HEK293 (cell line): ENCODE measurements around the gene PDE4D.
A peak's percentile ranks its signal among the peaks of the same experiment; 100 is the strongest.

Experiments
- CTCF ChIA-PET: fragments of 350-600 bp; formaldehyde crosslinking; extraction: SDS; loops from one replicate; lab custom pipeline; 2021; ENCODE audit warnings: antibody characterized with exemption; lab: Yijun Ruan, JAX
- POLR2A ChIA-PET: fragments of 300-600 bp; formaldehyde crosslinking; extraction: SDS; loops from one replicate; lab custom pipeline; 2020; ENCODE audit warnings: antibody characterized with exemption, inconsistent platforms; lab: Yijun Ruan, JAX
- H3K27ac ChIP-seq: fragments of 200-500 bp; sonication (Bioruptor generic); 2 replicates; pipeline ENCODE4 v1.5.1; 2014; ENCODE audit warnings: low read depth, low read length, control low read depth, inconsistent platforms; ENCODE audit errors: extremely low read depth
- H3K36me3 ChIP-seq, 2 experiments: fragments of 200-500 bp in 1 of 2; sonication (Bioruptor generic) in 1 of 2; 1 replicate in 1 of 2; 2 replicates in 1 of 2; pipeline ENCODE4 v1.5.1; 2014 to 2017; ENCODE audit warnings: inconsistent platforms in 2 of 2, low read length in 2 of 2; ENCODE audit not compliant: control insufficient read depth in 2 of 2, insufficient read depth in 1 of 2
- H3K4me1 ChIP-seq: fragments of 200-500 bp; sonication (Bioruptor generic); 2 replicates; pipeline ENCODE4 v1.5.1; 2014; ENCODE audit warnings: mild to moderate bottlenecking, low read length, inconsistent platforms; ENCODE audit not compliant: control insufficient read depth, insufficient read depth
- H3K4me3 ChIP-seq: 2 replicates; pipeline ENCODE4 v1.5.1; 2011; ENCODE audit warnings: low read depth, mild to moderate bottlenecking, control low read depth, low read length, moderate library complexity
- H3K9me3 ChIP-seq: fragments of 200-500 bp; sonication (Bioruptor generic); 2 replicates; pipeline ENCODE4 v1.5.1; 2014; ENCODE audit warnings: low read depth, low read length, inconsistent platforms; ENCODE audit not compliant: control insufficient read depth, insufficient read depth
- BCL11B ChIP-seq: fragments of 450-650 bp; formaldehyde crosslinking; IDR thresholded peaks from 2 replicates; pipeline ENCODE4 v1.5.1; 2016; ENCODE audit warnings: low read depth, missing biosample characterization, missing genetic modification characterization
- PRDM1 ChIP-seq: fragments of 450-650 bp; formaldehyde crosslinking; IDR thresholded peaks from 2 replicates; pipeline ENCODE4; 2016; ENCODE audit warnings: missing biosample characterization, missing genetic modification characterization
- PRDM10 ChIP-seq: fragments of 450-650 bp; formaldehyde crosslinking; IDR thresholded peaks from 2 replicates; pipeline ENCODE4 v1.5.1; 2016; ENCODE audit warnings: missing biosample characterization, missing genetic modification characterization
- PRDM6 ChIP-seq: fragments of 450-650 bp; formaldehyde crosslinking; IDR thresholded peaks from 2 replicates; pipeline ENCODE4 v1.5.1; 2017; ENCODE audit warnings: missing biosample characterization, missing genetic modification characterization
- SCRT2 ChIP-seq: fragments of 450-650 bp; formaldehyde crosslinking; IDR thresholded peaks from 2 replicates; pipeline ENCODE4 v1.5.1; 2016; ENCODE audit warnings: missing biosample characterization, missing genetic modification characterization
- TSHZ1 ChIP-seq: fragments of 450-650 bp; formaldehyde crosslinking; IDR thresholded peaks from 2 replicates; pipeline ENCODE4 v1.5.1; 2016; ENCODE audit warnings: missing biosample characterization, missing genetic modification characterization, borderline replicate concordance
- WT1 ChIP-seq: fragments of 450-650 bp; formaldehyde crosslinking; IDR thresholded peaks from 2 replicates; pipeline ENCODE4 v1.5.1; 2016; ENCODE audit warnings: missing biosample characterization, missing genetic modification characterization
- ZBTB1 ChIP-seq: fragments of 450-650 bp; formaldehyde crosslinking; IDR thresholded peaks from 2 replicates; pipeline ENCODE4 v1.5.1; 2016; ENCODE audit warnings: missing biosample characterization, missing genetic modification characterization
- ZBTB17 ChIP-seq: fragments of 450-650 bp; formaldehyde crosslinking; IDR thresholded peaks from 2 replicates; pipeline ENCODE4 v1.5.1; 2016; ENCODE audit warnings: missing biosample characterization, missing genetic modification characterization
- ZBTB49 ChIP-seq: fragments of 450-650 bp; formaldehyde crosslinking; IDR thresholded peaks from 2 replicates; pipeline ENCODE4 v1.5.1; 2016; ENCODE audit warnings: missing biosample characterization, missing genetic modification characterization, low read depth
- ZBTB7A ChIP-seq: fragments of 450-650 bp; formaldehyde crosslinking; IDR thresholded peaks from 2 replicates; pipeline ENCODE4 v1.5.1; 2016; ENCODE audit warnings: low read depth, missing biosample characterization, missing genetic modification characterization
- ZEB2 ChIP-seq: fragments of 450-650 bp; formaldehyde crosslinking; IDR thresholded peaks from 2 replicates; pipeline ENCODE4 v1.5.1; 2016; ENCODE audit warnings: missing biosample characterization, missing genetic modification characterization
- ZFP69B ChIP-seq: fragments of 450-650 bp; formaldehyde crosslinking; IDR thresholded peaks from 2 replicates; pipeline ENCODE4 v1.5.1; 2016; ENCODE audit warnings: missing biosample characterization, missing genetic modification characterization
- ZNF140 ChIP-seq: fragments of 450-650 bp; formaldehyde crosslinking; IDR thresholded peaks from 2 replicates; pipeline ENCODE4 v1.5.1; 2016; ENCODE audit warnings: missing biosample characterization, missing genetic modification characterization
- ZNF16 ChIP-seq: fragments of 450-650 bp; formaldehyde crosslinking; IDR thresholded peaks from 2 replicates; pipeline ENCODE4 v1.5.1; 2016; ENCODE audit warnings: low read depth, missing biosample characterization, missing genetic modification characterization
- ZNF184 ChIP-seq: fragments of 450-650 bp; IDR thresholded peaks from 2 replicates; pipeline ENCODE4 v1.5.1; 2018; ENCODE audit warnings: missing biosample characterization, mild to moderate bottlenecking, missing genetic modification characterization
- ZNF274 ChIP-seq, 2 experiments: fragments of 200-500 bp in 1 of 2; fragments of 450-650 bp in 1 of 2; sonication (Bioruptor generic) in 1 of 2; formaldehyde crosslinking in 1 of 2; IDR thresholded peaks; 2 replicates each; pipeline versions ENCODE4 v1.5.1 to v1.6.1; 2014 to 2016; ENCODE audit warnings: borderline replicate concordance in 1 of 2, inconsistent platforms in 1 of 2, low read length in 1 of 2, missing biosample characterization in 1 of 2, missing genetic modification characterization in 1 of 2
- ZNF292 ChIP-seq: fragments of 450-650 bp; formaldehyde crosslinking; IDR thresholded peaks from 2 replicates; pipeline ENCODE4 v1.5.1; 2016; ENCODE audit warnings: low read depth, missing biosample characterization, missing genetic modification characterization, borderline replicate concordance
- ZNF366 ChIP-seq: fragments of 450-650 bp; formaldehyde crosslinking; conservative IDR thresholded peaks from 2 replicates; pipeline ENCODE4 v1.5.1; 2016; ENCODE audit warnings: missing biosample characterization, missing genetic modification characterization
- ZNF473 ChIP-seq: fragments of 450-650 bp; formaldehyde crosslinking; IDR thresholded peaks from 2 replicates; pipeline ENCODE4 v1.5.1; 2017; ENCODE audit warnings: missing biosample characterization, missing genetic modification characterization
- ZNF548 ChIP-seq: fragments of 450-650 bp; formaldehyde crosslinking; IDR thresholded peaks from 2 replicates; pipeline ENCODE4 v1.5.1; 2016; ENCODE audit warnings: missing biosample characterization, missing genetic modification characterization
- ZNF549 ChIP-seq: fragments of 450-650 bp; IDR thresholded peaks from 2 replicates; pipeline ENCODE4 v1.5.1; 2018; ENCODE audit warnings: missing biosample characterization, missing genetic modification characterization, mild to moderate bottlenecking, inconsistent platforms, moderate library complexity
- ZNF585B ChIP-seq: fragments of 450-650 bp; formaldehyde crosslinking; IDR thresholded peaks from 2 replicates; pipeline ENCODE4 v1.5.1; 2016; ENCODE audit warnings: missing biosample characterization, missing genetic modification characterization
- ZNF600 ChIP-seq: fragments of 450-650 bp; formaldehyde crosslinking; IDR thresholded peaks from 2 replicates; pipeline ENCODE4 v1.5.1; 2016; ENCODE audit warnings: missing biosample characterization, missing genetic modification characterization
- ZNF623 ChIP-seq: fragments of 450-650 bp; formaldehyde crosslinking; IDR thresholded peaks from 2 replicates; pipeline ENCODE4 v1.5.1; 2016; ENCODE audit warnings: missing biosample characterization, missing genetic modification characterization
- ZNF624 ChIP-seq: fragments of 450-650 bp; formaldehyde crosslinking; IDR thresholded peaks from 2 replicates; pipeline ENCODE4 v1.5.1; 2017; ENCODE audit warnings: missing biosample characterization, missing genetic modification characterization
- ZNF664 ChIP-seq: fragments of 450-650 bp; formaldehyde crosslinking; IDR thresholded peaks from 2 replicates; pipeline ENCODE4 v1.5.1; 2016; ENCODE audit warnings: missing biosample characterization, missing genetic modification characterization
- ZNF670 ChIP-seq: fragments of 450-650 bp; formaldehyde crosslinking; IDR thresholded peaks from 2 replicates; pipeline ENCODE4 v1.5.1; 2016; ENCODE audit warnings: missing biosample characterization, missing genetic modification characterization, low read depth
- ZNF707 ChIP-seq: fragments of 450-650 bp; formaldehyde crosslinking; IDR thresholded peaks from 2 replicates; pipeline ENCODE4 v1.5.1; 2016; ENCODE audit warnings: missing biosample characterization, missing genetic modification characterization

The PDE4D gene

GRCh38 chr5:59206132-59206581 is 687.4 kb downstream of the PDE4D start:
- ChIA-PET POLR2A (no interaction called here), CTCF (no interaction called here)
- no peaks in the 10 kb centered on the region for H3K9me3 ChIP-seq
- H3K27ac ChIP-seq = no peak overlapping the region
- H3K4me1 ChIP-seq = peaks cover 14% of the 10 kb centered on the region
- H3K36me3 ChIP-seq = no peaks in the 10 kb centered on the region
- no peak overlapping the region for H3K4me3 ChIP-seq
- TF ChIP-seq ZBTB49 (tag by site-specific recombination) (no peak), BCL11B (no peak), ZNF585B (tag by site-specific recombination) (no peak), ZEB2 (tag by site-specific recombination) (0 out of 2 replicates have a peak, but pooled peaks have one; percentile 26), PRDM6 (peak; percentile 35; the same call in 1 of the 2 replicates), ZNF664 (tag by site-specific recombination) (peak; percentile 37; the same call in 1 of the 2 replicates), ZNF140 (tag by site-specific recombination) (no peak), ZNF16 (tag by site-specific recombination) (no peak), ZNF624 (tag by site-specific recombination) (no peak), ZNF670 (no peak), PRDM10 (tag by site-specific recombination) (no peak), ZNF274 (IDR thresholded peaks at IDR 0.05; ENCODE audit: low read length) (no peak), ZNF274 (tag by site-specific recombination; IDR thresholded peaks at IDR 0.05; ENCODE audit: borderline replicate concordance) (no peak), ZNF473 (tag by site-specific recombination) (no peak), SCRT2 (no peak), ZNF184 (tag by site-specific recombination) (no peak), PRDM1 (tag by site-specific recombination) (no peak), ZNF600 (tag by site-specific recombination) (no peak), TSHZ1 (tag by site-specific recombination) (no peak), ZNF623 (tag by site-specific recombination) (no peak), ZNF548 (tag by site-specific recombination) (no peak), ZNF292 (no peak), ZNF549 (no peak), ZNF707 (tag by site-specific recombination) (no peak), ZBTB1 (tag by site-specific recombination) (no peak), ZBTB7A (tag by site-specific recombination) (no peak), ZFP69B (tag by site-specific recombination) (no peak), ZBTB17 (tag by site-specific recombination) (no peak), WT1 (tag by site-specific recombination) (0 out of 2 replicates have a peak, but pooled peaks have one; percentile 19), ZNF366 (0 out of 2 replicates have a peak, but pooled peaks have one; percentile 9)
